CD14-positive monocyte (primary cell): ENCODE results near the gene IRS2. TPM values are rescaled to one million over a fixed set of nuclear protein-coding genes. Genes with fewer than 3 reads are reported as not detected.
A peak's percentile ranks its signal among the peaks of the same experiment; 100 is the strongest.

ENCODE experiments used
- DNase-seq, 3 donors: peaks; one replicate each; pipeline ENCODE4 v3.0.0-alpha.2; 2011 to 2022
- H2AFZ ChIP-seq: 2 replicates; pipeline ENCODE4 v1.6.0; 2012; ENCODE audit warnings: mild to moderate bottlenecking, low read depth, low read length, inconsistent platforms; ENCODE audit not compliant: insufficient read depth, poor library complexity, severe bottlenecking
- H3K27ac ChIP-seq, 2 donors: 1 replicate in 1 of 2; 2 replicates in 1 of 2; pipeline ENCODE4 v1.5.1; 2012 to 2013; ENCODE audit warnings: low read length in 2 of 2, control low read depth in 1 of 2, inconsistent platforms in 1 of 2, low read depth in 1 of 2, mild to moderate bottlenecking in 1 of 2
- H3K27me3 ChIP-seq, 2 donors: one replicate each; pipeline versions ENCODE4 v1.6.0 to v1.6.1; 2011 to 2013; ENCODE audit warnings: low read length in 2 of 2; ENCODE audit not compliant: control insufficient read depth in 2 of 2, insufficient read depth in 2 of 2
- H3K36me3 ChIP-seq, 2 donors: replicated peaks in 1 of 2; 1 replicate in 1 of 2; 2 replicates in 1 of 2; pipeline versions ENCODE4 v1.5.1 to v1.6.1; 2012 to 2013; ENCODE audit warnings: low read length in 2 of 2, control low read depth in 1 of 2, inconsistent platforms in 1 of 2, mild to moderate bottlenecking in 1 of 2; ENCODE audit not compliant: insufficient read depth in 2 of 2, control insufficient read depth in 1 of 2
- H3K4me1 ChIP-seq, 2 donors: 1 replicate in 1 of 2; 2 replicates in 1 of 2; pipeline versions ENCODE4 v1.5.1 to v1.6.1; 2012 to 2013; ENCODE audit warnings: low read length in 2 of 2, control low read depth in 1 of 2, inconsistent platforms in 1 of 2, mild to moderate bottlenecking in 1 of 2, moderate library complexity in 1 of 2; ENCODE audit not compliant: insufficient read depth in 2 of 2, control insufficient read depth in 1 of 2
- H3K4me2 ChIP-seq: replicated peaks from 2 replicates; pipeline ENCODE3; 2012; ENCODE audit warnings: low read length, moderate library complexity, mild to moderate bottlenecking; ENCODE audit not compliant: poor library complexity, severe bottlenecking; ENCODE audit errors: extremely low read depth
- H3K4me3 ChIP-seq, 3 experiments: fragments of 200-600 bp in 1 of 3; sonication (generic) in 1 of 3; replicated peaks in 1 of 3; 1 replicate in 2 of 3; 2 replicates in 1 of 3; pipeline ENCODE4 v1.5.1; 2011 to 2013; ENCODE audit warnings: low read length in 3 of 3, mild to moderate bottlenecking in 3 of 3, control low read depth in 2 of 3, low read depth in 2 of 3, inconsistent platforms in 1 of 3, moderate library complexity in 1 of 3
- H3K79me2 ChIP-seq: 2 replicates; pipeline ENCODE4 v1.6.0; 2012; ENCODE audit warnings: mild to moderate bottlenecking, control low read depth, inconsistent platforms, low read length, moderate library complexity; ENCODE audit not compliant: insufficient read depth
- H3K9ac ChIP-seq: 2 replicates; pipeline ENCODE4 v1.6.0; 2017; ENCODE audit warnings: low read length, mild to moderate bottlenecking; ENCODE audit not compliant: insufficient read depth, poor library complexity, severe bottlenecking
- H3K9me3 ChIP-seq, 2 donors: replicated peaks in 1 of 2; 1 replicate in 1 of 2; 2 replicates in 1 of 2; pipeline versions ENCODE4 v1.5.1 to v1.6.1; 2012 to 2013; ENCODE audit warnings: low read length in 2 of 2, control low read depth in 1 of 2; ENCODE audit not compliant: control insufficient read depth in 1 of 2, insufficient read depth in 1 of 2
- H4K20me1 ChIP-seq: 2 replicates; pipeline ENCODE4 v1.6.0; 2012; ENCODE audit warnings: mild to moderate bottlenecking, low read length, control low read depth, moderate library complexity; ENCODE audit not compliant: insufficient read depth
- H3K27ac Mint-ChIP-seq, 7 donors: one replicate each; pipeline ENCODE4 v1.8.0; 2020; ENCODE audit warnings: mild to moderate bottlenecking in 7 of 7, mixed read lengths in 7 of 7, moderate library complexity in 6 of 7, inconsistent platforms in 2 of 7
- H3K27me3 Mint-ChIP-seq, 3 donors: one replicate each; pipeline ENCODE4 v1.8.0; 2021 to 2022; ENCODE audit warnings: low read depth in 3 of 3, mild to moderate bottlenecking in 3 of 3, mixed read lengths in 3 of 3, moderate library complexity in 3 of 3, inconsistent platforms in 1 of 3
- H3K36me3 Mint-ChIP-seq, 2 donors: one replicate each; pipeline ENCODE4 v1.8.0; 2020; ENCODE audit warnings: mixed read lengths in 2 of 2, inconsistent platforms in 1 of 2, mild to moderate bottlenecking in 1 of 2
- H3K4me1 Mint-ChIP-seq: one replicate; pipeline ENCODE4 v1.8.0; 2020; ENCODE audit warnings: mild to moderate bottlenecking, mixed read lengths
- H3K4me3 Mint-ChIP-seq, 2 donors: one replicate each; pipeline ENCODE4 v1.8.0; 2020; ENCODE audit warnings: mild to moderate bottlenecking in 2 of 2, mixed read lengths in 2 of 2, moderate library complexity in 1 of 2
- H3K9me3 Mint-ChIP-seq, 7 donors: one replicate each; pipeline ENCODE4 v1.8.0; 2020 to 2022; ENCODE audit warnings: mixed read lengths in 7 of 7, mild to moderate bottlenecking in 6 of 7, moderate library complexity in 6 of 7, inconsistent platforms in 2 of 7
- CTCF ChIP-seq: fragments of 200-600 bp; IDR thresholded peaks from one replicate; pipeline ENCODE4 v1.8.0; 2022; ENCODE audit warnings: antibody characterized with exemption, mild to moderate bottlenecking
- WGBS: methylation state at CpG from one replicate; pipeline ENCODE4 v1.1.5; 2013; ENCODE audit warnings: missing lambda C conversion rate; ENCODE audit not compliant: insufficient coverage; 5-methylcytosine and 5-hydroxymethylcytosine counted together
- intact Hi-C, 2 donors: fragments of 100-400 bp; cut with micrococcal nuclease; formaldehyde crosslinking; loops; one replicate each; pipeline versions ENCODE4 v1.15.0 to v1.15.1; 2023
- polyA plus RNA-seq, 3 donors: library from polyadenylated mRNA; depleted of rRNA in 1 of 3; unstranded in 2 of 3; stranded (reverse) in 1 of 3; fragments of 300-500 nt in 2 of 3; fragments of >200 nt in 1 of 3; fragmentation: Illumina TruSeq in 2 of 3; gene quantifications; 1 replicate in 2 of 3; 2 replicates in 1 of 3; pipeline ENCODE4 v1.2.3, GENCODE V29; 2012 to 2021

Gene IRS2
- polyA plus RNA-seq, 3 donors: 2.4 to 27.1 (median 3.5) TPM

- Histone ChIP-seq H3K4me2 (no peak overlapping the region), H3K79me2 (no peaks in the 10 kb centered on the region), H3K27ac (no peak overlapping the region), H3K9me3 (no peaks in the 10 kb centered on the region), H3K27me3 (no peaks in the 10 kb centered on the region), H2AFZ (no peak overlapping the region), H4K20me1 (no peaks in the 10 kb centered on the region), H3K9ac (no peak overlapping the region), H3K4me3 (no peak overlapping the region), H3K4me1 (peaks cover 0 to 4% of the 10 kb centered on the region in 2 donors), H3K36me3 (no peaks in the 10 kb centered on the region)
- Mint-ChIP-seq H3K4me1 (peaks cover 21% of the 10 kb centered on the region), H3K9me3 (peaks cover 0 to 2% (median 0%) of the 10 kb centered on the region in 7 donors), H3K36me3 (no peaks in the 10 kb centered on the region), H3K4me3 (peak overlapping the region in 1 of 2 donors; percentile 29), H3K27me3 (peaks cover 1 to 7% (median 4%) of the 10 kb centered on the region in 3 donors), H3K27ac (peak overlapping the region in 2 of 7 donors; percentile 19 to 40)
- intact Hi-C loops: no loop called here
- 0% methylated on average over 2 of the region's 9 CpGs for WGBS
- DNase-seq: no peak
- no peak for TF ChIP-seq CTCF
Observed at GRCh38 chr13:109740121-109740520, 46.3 kb downstream of the IRS2 start.

DNA sequence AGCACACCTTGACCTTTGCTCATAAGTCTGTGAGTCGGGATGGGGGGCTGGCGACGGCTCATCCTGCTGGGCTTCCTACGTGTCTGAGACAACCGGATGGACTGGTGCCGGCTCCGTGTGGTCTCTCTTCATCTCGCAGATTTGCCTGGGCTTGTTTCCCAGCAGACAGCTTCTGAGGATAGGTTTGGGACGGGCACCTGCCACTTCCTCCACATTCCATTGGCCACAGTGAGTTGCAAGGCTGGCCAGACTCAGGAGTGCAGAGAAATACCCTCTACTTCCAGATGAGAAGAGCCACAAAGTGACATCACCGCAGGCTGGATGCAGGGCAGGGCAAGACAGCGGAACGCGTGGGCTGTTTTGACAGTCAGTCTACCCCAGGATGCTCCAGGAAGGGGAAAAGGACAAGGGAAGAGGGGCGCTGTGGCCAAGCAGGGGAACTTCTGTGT, 48.1 kb downstream of the IRS2 start:
- Histone ChIP-seq H3K27me3 (no peaks in the 10 kb centered on the region), H3K4me2 (no peak overlapping the region), H3K36me3 (no peaks in the 10 kb centered on the region), H4K20me1 (no peaks in the 10 kb centered on the region), H3K27ac (no peak overlapping the region), H3K9ac (no peak overlapping the region), H3K4me1 (no peaks in the 10 kb centered on the region), H3K4me3 (no peak overlapping the region), H3K9me3 (peaks cover 0 to 2% of the 10 kb centered on the region in 2 donors), H2AFZ (no peak overlapping the region), H3K79me2 (no peaks in the 10 kb centered on the region)
- WGBS: 87% methylated on average over 12 of the region's 14 CpGs
- peaks cover 1 to 5% (median 4%) of the 10 kb centered on the region in 3 donors for H3K27me3 Mint-ChIP-seq
- no peaks in the 10 kb centered on the region for H3K36me3 Mint-ChIP-seq
- no peak overlapping the region for H3K4me3 Mint-ChIP-seq
- intact Hi-C loops: no loop called here
- H3K9me3 Mint-ChIP-seq: peaks cover 0 to 8% (median 6%) of the 10 kb centered on the region in 7 donors
- no peak for TF ChIP-seq CTCF
- DNase-seq: no peak
- peaks cover 10% of the 10 kb centered on the region for H3K4me1 Mint-ChIP-seq
- H3K27ac Mint-ChIP-seq: no peak overlapping the region
